Skin of body (tissue), 2 donors: ENCODE results near the gene IZUMO1. TPM values are rescaled to one million over a fixed set of nuclear protein-coding genes. Genes with fewer than 3 reads are reported as not detected.

Experiments
- DNase-seq: peaks from one replicate; lab custom pipeline; 2025; lab: John Stamatoyannopoulos, UW
- total RNA-seq: library from RNA; depleted of rRNA; stranded (reverse); fragments of >200 nt; gene quantifications from one replicate; pipeline ENCODE4 v1.2.3, GENCODE V29; 2014

IZUMO1 gene
- total RNA-seq, 1 donor from 2014 or later, result 0.10 TPM

- DNase-seq, result no peak
These were observed 10.5 kb upstream of the IZUMO1 start for GRCh38 chr19:48757089-48757675.

DNA sequence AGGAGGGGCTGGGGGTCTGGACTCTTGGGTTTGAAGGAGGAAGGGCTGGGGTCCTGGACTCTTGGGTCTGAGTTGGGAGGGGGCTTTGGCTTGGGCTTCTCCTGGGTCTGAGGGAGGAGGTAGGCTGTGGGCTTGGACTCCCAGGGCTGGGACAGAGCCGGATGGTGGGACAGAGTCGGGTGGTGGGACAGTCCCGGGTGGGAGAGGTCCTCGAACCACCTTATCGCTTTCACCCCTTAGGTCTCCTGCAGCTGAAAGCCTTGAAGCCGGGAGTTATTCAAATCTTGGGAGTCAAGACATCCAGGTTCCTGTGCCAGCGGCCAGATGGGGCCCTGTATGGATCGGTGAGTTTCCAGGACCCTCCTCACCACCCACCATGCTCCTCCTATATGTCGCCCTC lies 10.0 kb upstream of the IZUMO1 start:
- no peak for DNase-seq

- DNase-seq, result no peak
These were observed 9.5 kb upstream of the IZUMO1 start for GRCh38 chr19:48756212-48756611.

GRCh38 chr19:48755787-48756186 lies 9.1 kb upstream of the IZUMO1 start:
- no peak for DNase-seq

DNA sequence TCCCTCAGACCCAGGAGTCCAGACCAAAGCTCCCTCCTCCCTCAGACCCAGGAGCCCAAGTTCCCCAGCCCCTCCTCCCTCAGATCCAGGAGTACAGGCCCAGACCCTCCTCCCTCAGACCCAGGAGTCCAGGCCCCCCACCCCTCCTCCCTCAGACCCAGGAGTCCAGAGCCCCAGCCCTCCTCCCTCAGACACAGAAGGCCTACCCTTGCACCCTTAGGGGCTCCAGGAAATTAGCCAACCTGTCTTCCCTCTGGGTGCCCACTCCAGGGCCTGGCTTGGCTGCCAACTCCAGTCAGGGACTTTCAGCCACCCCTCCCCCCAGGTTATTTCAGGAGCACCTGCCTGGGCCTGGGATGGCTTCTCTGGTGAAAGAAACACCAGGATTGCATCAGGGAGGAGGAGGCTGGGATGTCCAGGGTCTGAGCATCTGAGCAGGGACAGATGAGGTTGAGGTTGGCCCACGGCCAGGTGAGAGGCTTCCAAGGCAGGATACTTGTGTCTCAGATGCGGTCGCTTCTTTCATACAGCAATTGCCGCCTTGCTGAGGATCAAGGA lies 8.5 kb upstream of the IZUMO1 start, which contains the start of gene FGF21:
Gene FGF21 (plus strand): TSS at position 441 of the 558 bp plus-strand sequence. CDS start 713 bp downstream, outside the sequence.
- DNase-seq, result no peak

DNA sequence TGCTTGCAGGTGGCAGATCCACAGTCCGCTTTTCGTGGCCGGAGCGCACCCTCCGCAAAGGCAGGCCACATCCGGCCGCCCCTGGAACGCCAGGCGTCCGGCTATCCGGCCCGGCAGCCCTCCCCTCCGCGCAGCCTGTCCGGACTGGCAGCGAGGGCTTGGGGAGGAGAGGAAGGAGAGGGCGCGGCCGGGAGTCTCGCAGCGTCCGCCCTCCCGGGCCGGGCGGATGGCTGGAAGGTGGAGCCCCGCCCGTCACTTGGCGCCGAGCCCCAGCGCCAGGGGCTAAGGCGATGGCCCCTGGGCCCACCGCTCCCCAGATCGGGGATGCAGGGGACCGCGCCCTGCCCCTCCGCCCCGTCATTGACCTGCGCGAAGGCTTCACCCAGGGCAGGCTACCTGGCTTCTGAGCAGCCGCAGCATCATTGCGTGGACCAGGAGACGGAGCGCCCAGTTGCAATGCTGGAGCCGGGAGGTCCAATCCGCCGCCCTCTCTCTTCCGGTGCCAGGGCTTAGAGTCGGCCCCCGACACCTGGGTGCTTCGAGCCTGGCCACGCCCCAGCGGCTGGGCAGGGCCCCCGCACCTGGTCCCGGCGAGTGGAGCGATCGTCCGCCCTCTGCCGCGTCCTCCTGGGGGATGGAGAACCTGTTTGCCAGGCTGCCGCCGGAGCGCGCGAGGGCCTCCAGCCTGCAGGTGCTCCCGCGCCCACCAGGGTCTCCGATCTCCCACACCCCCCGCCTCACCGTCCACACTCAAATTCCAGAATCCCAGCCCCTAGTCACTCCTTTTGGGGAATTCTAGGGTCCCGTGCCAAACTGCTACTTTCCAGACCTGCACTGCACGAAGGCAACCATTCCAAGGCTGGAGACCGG lies 6.0 kb upstream of the IZUMO1 start, which contains the start of gene FUT1:
Gene FUT1 (minus strand): TSS at position 146 of the 870 bp plus-strand sequence. CDS start 1,360 bp downstream, outside the sequence.
- DNase-seq, result no peak

DNA sequence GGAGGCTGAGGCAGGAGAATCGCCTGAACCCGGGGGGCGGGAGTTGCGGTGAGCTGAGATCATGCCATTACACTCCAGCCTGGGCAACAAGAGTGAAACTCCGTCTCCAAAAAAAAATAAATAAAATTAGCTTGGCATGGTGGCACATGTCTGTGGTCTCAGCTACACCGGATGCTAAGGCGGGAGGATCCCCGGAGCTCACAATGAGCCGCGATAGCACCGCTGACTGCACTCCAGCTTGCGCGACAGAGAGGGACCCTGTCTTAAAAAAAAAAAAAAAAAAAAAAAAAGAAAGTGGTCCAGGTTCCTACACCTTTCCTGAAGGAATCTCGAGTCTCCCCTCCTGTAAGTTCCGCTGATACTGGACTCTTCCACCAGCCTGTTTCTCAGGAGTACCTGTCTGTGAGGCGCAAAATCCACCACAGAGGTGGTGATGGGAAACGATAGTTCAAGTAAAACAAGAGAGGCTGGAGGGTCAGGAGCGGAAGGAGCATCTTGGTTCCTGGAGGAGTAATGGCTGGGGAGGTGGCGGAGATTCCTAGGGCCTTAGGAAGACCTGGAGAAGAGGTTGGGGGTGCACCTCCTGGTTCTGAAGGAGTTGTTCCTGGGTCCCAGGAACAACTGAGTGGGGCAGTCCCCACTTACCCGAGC lies 5.3 kb upstream of the IZUMO1 start:
- no peak for DNase-seq

GRCh38 chr19:48750771-48751504 lies 4.2 kb upstream of the IZUMO1 start:
- no peak for DNase-seq

- no peak for DNase-seq
These were observed 3.6 kb upstream of the IZUMO1 start for GRCh38 chr19:48750351-48750750.

DNA sequence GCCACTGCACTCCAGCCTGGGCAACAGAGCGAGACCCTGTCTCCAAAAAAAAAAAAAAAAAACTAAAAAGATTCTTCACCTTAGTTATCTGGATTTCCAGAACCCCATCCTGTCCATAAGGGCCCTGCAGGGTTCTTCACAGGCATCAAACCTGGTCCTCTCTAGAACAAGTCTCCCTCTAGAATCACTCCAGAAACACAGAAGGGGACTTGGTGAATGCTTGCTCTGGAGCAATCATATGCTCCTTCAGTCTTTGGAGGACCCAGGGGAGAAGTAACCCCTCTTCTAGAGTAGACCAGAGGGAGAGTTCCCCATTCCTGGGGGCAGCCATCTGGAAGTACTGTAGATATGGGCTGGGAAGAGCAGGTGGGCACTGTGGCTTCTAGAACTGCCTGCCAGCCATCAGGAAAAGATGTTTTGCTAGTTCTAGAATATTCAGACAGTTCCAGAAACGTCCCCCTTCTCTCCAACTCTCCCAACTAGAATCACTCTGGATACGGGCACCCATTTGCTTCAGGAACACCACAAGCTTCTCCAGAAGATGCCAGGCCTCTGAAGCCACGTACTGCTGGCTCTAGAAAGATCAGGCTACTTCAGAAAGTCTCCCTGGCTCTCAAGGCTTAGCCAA lies 3.0 kb upstream of the IZUMO1 start:
- DNase-seq, result no peak

DNA sequence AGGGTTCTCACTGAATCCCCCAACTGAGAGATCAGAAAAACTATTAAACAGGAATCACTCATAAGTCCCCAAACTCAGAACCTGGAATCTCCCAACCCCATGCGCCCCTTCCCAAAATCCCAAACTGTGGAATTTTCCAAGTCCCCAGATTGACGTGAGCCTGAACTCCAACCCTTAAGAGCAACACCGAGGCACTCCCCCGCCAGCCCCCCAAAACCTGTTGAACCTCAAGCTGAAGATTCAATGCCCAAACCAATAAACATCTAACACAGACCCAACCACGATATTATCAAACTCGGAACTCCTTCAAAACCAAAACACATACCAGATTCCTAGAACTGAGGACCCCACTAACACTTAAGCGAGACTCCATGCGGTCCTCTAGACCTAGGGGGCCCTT lies 599 bp downstream of the IZUMO1 start:
- no peak for DNase-seq

DNA sequence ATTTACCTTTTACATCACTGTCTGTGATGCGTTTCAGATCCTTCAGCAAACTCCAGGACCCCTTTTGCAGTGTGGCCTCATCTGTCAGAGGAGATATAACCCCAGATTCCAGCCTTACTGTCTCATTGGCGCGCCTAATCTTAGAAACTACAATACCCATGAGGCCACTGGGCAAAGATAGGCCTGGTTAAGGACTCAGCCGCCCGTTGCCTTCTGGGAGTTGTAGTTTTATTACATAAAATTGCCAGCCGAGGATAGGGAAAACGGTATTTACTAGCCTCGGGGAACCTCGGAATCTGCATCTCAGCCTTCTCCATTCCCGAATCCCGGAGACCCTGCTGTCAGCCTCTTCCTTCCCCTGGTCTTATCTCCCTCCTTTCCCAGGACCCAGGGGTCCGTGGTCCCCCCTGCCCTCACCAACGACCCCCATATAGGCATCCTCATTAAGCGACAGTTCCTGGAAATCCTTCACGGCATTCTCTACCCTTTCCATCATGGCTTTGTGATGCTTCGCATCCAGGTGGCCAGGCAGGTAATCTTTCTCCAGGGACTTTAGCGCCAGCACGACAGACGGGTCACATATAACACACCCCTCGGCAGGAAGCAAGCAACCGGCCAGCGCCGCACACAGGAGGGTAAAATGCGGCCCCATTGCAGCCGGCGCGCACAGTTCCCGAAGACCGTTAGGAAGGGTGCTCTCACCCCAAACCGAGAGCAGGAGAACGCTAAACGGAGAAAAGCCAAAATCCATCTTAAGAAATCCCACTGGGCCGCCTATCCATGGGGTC lies 1.3 kb downstream of the IZUMO1 start:
- no peak for DNase-seq

DNA sequence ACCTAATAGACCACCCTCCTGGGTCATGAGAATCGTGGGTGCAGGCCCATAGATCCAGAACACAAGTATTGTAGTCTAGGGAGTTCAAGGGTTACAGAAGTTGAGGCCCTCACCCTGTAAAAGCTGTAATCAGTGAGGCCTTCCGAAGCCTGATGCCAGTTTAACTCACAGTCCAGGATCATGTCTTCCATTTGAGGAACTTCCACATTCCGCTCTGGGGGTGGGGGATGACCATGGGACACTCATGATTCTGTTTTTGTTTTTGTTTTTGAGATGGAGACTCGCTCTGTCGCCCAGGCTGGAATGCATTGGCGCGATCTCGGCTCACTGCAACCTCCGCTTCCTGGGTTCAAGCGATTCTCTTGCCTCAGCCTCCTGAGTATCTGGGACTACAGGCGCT lies 4.6 kb downstream of the IZUMO1 start:
- DNase-seq, result no peak

- no peak for DNase-seq
These were observed 5.3 kb downstream of the IZUMO1 start for GRCh38 chr19:48741129-48741999.

GRCh38 chr19:48740164-48740972 lies 6.3 kb downstream of the IZUMO1 start, which contains the start of gene RASIP1:
Gene RASIP1, minus strand, starts transcription at chr19:48740610. Its CDS starts 328 bp downstream, at chr19:48740282.
- no peak for DNase-seq

DNA sequence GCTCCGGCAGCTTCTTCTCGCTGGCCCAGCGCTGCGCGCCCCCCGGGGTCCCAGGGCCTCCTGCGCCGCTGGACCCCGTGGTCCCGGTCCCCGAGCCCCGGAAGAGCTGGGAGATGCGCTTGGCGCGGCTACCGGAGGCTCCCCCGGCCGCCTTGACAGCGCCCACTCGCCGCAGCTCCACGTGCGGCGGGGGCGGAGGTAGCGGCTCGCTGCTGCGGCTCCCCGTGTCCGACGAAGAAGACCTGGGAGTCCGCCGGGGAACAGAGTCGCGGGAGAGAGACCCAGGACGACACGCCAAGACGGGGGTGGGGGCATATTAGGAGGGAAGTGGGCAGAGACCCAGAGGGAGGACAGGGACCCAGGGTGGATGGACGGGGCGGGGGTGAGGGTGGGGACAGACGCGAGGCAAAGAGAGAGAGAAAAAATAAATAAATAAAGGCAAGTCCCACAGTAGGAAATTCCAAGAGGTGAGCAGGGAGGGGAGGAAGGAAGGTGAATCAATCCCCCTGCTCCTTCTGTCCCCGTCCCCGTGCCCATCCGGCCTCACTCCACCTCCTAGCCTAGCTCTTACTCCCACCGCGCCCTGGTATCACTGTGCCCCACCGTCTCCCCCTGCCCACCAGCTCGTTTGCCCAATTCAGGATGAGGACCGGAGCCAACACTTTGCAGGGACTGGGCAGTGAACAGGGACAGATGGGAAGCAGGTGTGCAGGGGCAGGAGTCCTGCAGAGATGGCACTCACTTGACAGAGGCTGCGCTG lies 7.1 kb downstream of the IZUMO1 start:
- DNase-seq, result no peak
